NAMALWA (cell line): ENCODE measurements around the gene PCDHA8.
A peak's percentile ranks its signal among the peaks of the same experiment; 100 is the strongest.
"Not testable (repeated sequence)": the region's sequence is repeated elsewhere in the genome, so short reads cannot be mapped to it uniquely, and the experiment has no call there.

Experiments
- DNase-seq: peaks from one replicate; pipeline ENCODE4 v3.0.0-alpha.2; 2015; ENCODE audit warnings: low spot score

Gene PCDHA8, protein sequence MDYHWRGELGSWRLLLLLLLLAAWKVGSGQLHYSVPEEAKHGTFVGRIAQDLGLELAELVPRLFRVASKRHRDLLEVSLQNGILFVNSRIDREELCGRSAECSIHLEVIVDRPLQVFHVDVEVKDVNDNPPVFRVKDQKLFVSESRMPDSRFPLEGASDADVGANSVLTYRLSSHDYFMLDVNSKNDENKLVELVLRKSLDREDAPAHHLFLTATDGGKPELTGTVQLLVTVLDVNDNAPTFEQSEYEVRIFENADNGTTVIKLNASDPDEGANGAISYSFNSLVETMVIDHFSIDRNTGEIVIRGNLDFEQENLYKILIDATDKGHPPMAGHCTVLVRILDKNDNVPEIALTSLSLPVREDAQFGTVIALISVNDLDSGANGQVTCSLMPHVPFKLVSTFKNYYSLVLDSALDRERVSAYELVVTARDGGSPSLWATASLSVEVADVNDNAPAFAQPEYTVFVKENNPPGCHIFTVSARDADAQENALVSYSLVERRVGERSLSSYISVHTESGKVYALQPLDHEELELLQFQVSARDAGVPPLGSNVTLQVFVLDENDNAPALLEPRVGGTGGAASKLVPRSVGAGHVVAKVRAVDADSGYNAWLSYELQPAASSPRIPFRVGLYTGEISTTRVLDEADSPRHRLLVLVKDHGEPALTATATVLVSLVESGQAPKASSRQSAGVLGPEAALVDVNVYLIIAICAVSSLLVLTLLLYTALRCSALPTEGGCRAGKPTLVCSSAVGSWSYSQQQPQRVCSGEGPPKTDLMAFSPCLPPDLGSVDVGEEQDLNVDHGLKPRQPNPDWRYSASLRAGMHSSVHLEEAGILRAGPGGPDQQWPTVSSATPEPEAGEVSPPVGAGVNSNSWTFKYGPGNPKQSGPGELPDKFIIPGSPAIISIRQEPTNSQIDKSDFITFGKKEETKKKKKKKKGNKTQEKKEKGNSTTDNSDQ

DNA sequence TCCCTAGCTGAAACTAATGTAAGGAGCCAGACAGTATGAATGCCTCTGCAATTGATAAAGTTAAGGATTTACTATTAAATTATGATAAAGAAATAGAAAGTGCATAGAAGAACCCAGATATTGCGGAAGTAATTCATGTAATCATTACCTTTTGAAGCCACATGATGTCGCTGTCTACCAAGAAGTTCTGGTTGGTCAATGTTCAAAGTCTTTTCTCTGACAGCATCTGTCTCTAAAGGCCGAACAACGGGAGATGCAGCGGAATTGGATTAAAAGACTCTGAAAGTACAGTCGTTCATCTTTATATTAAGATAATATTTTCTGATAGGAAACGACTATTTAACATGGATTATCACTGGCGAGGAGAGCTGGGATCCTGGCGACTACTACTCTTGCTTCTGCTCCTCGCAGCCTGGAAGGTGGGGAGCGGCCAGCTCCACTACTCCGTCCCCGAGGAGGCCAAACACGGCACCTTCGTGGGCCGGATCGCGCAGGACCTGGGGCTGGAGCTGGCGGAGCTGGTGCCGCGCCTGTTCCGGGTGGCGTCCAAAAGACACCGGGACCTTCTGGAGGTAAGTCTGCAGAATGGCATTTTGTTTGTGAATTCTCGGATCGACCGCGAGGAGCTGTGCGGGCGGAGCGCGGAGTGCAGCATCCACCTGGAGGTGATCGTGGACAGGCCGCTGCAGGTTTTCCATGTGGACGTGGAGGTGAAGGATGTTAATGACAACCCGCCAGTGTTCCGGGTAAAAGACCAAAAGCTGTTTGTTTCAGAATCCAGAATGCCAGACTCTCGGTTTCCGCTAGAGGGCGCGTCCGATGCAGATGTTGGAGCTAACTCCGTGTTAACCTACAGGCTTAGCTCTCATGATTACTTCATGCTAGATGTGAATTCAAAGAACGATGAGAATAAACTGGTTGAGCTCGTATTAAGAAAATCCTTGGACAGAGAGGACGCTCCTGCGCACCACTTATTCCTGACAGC lies at the start of gene PCDHA8:
PCDHA8 (plus strand) TSS at position 210 of the 985 bp plus-strand sequence; CDS start at position 345, 135 bp downstream.
- peak; percentile 72 for DNase-seq

DNA sequence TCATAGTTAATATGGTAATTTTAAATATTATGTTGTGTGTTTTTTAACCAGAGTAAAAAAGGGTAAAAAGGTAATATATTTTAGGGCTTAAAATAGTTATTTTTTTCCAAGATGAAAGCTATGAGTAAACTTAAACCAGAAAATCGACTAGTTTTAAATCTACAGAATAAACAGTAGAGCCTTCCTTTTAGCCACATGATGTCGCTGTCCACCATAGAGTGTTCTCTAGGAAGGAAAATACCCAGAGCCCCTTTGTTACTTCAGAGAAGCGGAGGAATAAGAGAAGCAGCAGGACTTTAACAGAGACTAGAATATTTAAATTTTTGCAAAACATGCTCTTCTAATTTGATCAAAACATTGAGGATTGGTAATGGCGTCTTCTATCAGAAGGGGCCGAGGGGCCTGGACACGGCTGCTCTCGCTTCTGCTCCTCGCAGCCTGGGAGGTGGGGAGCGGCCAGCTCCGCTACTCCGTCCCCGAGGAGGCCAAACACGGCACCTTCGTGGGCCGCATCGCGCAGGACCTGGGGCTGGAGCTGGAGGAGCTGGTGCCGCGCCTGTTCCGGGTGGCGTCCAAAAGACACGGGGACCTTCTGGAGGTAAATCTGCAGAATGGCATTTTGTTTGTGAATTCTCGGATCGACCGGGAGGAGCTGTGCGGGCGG lies 46.3 kb upstream of the PCDHA8 start, which contains the start of gene PCDHA2:
PCDHA2 (plus strand) TSS at position 258 of the 664 bp plus-strand sequence.
- peak; percentile 11 for DNase-seq

GRCh38 chr5:140795259-140795641 lies 45.7 kb upstream of the PCDHA8 start:
- DNase-seq, result peak; percentile 4

GRCh38 chr5:140796072-140796717 lies 44.8 kb upstream of the PCDHA8 start:
- not testable (repeated sequence) for DNase-seq

DNA sequence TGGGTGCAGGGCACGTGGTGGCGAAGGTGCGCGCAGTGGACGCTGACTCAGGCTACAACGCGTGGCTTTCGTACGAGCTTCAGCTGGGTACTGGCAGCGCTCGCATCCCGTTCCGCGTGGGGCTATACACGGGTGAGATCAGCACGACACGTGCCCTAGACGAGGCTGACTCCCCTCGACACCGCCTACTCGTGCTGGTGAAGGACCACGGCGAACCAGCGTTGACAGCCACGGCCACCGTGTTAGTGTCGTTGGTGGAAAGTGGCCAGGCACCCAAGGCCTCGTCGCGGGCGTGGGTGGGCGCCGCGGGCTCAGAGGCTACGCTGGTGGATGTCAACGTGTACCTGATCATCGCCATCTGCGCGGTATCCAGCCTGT lies 44.3 kb upstream of the PCDHA8 start:
- no peak for DNase-seq

DNA sequence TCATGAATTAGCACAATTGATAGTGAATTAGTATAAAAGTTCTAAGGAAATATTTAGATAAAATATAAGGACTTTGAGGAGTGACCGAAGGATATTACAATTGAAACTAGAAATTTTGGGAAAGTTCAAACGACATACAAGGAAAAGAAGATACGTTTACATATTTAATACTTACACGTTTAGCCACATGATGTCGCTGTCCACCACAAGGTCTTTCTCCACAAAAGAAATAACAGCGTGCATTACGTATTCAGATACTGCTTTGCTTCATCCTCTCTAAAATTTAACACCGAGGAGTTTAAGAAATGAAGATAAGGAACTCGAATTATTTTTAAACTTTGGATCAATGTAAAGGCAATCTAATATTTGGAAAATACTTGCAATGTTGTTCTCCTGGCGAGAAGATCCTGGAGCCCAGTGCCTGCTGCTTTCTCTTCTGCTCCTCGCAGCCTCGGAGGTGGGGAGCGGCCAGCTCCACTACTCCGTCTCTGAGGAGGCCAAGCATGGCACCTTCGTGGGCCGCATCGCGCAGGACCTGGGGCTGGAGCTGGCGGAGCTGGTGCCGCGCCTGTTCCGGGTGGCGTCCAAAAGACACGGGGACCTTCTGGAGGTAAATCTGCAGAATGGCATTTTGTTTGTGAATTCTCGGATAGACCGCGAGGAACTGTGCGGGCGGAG lies 40.0 kb upstream of the PCDHA8 start, which contains the start of gene PCDHA3:
PCDHA3 (plus strand) TSS at position 242 of the 678 bp plus-strand sequence.
- DNase-seq, result peak; percentile 5

- DNase-seq, result no peak
Measured at GRCh38 chr5:140801494-140801841, 39.5 kb upstream of the PCDHA8 start.

- not testable (repeated sequence) for DNase-seq
Measured at GRCh38 chr5:140802381-140802780, 38.6 kb upstream of the PCDHA8 start.

DNA sequence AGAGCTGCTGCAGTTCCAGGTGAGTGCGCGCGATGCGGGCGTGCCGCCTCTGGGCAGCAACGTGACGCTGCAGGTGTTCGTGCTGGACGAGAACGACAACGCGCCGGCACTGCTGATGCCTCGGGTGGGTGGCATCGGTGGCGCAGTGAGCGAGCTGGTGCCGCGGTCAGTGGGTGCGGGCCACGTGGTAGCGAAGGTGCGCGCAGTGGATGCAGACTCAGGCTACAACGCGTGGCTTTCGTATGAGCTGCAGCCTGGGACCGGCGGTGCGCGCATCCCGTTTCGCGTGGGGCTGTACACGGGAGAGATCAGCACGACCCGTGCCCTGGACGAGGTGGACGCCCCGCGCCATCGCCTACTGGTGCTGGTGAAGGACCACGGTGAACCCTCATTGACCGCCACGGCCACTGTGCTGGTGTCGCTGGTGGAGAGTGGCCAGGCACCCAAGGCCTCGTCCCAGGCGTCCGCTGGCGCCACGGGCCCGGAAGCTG lies 38.2 kb upstream of the PCDHA8 start:
- no peak for DNase-seq

DNA sequence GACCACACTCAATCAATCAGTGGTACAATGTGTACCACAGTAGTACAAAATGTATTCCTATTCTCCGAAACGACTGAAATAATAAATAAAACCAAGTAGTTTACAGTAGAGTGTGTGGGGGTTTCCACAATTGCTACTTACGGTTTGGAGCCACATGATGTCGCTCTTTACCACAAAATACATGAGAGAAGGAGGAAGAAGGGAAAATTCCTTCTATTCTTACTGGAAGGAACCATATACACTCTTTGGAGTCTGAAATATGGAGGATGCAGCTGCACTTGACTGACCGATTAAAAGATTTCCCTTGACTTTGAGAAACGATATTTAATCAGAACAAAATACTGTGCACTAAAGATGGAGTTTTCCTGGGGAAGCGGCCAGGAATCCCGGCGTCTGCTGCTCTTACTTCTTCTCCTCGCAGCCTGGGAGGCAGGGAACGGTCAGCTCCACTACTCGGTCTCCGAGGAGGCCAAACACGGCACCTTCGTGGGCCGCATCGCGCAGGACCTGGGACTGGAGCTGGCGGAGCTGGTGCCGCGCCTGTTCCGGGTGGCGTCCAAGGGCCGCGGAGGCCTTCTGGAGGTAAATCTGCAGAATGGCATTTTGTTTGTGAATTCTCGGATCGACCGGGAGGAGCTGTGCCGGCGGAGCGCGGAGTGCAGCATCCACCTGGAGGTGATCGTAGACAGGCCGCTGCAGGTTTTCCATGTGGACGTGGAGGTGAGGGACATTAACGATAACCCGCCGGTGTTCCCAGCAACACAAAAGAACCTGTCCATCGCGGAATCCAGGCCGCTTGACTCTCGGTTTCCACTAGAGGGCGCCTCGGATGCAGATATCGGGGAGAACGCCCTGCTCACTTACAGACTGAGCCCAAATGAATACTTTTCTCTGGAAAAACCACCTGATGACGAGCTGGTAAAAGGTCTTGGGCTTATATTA lies 33.9 kb upstream of the PCDHA8 start, which contains the start of gene PCDHA4:
PCDHA4 (plus strand) TSS at position 235 of the 942 bp plus-strand sequence.
- DNase-seq, result peak; percentile 15

DNA sequence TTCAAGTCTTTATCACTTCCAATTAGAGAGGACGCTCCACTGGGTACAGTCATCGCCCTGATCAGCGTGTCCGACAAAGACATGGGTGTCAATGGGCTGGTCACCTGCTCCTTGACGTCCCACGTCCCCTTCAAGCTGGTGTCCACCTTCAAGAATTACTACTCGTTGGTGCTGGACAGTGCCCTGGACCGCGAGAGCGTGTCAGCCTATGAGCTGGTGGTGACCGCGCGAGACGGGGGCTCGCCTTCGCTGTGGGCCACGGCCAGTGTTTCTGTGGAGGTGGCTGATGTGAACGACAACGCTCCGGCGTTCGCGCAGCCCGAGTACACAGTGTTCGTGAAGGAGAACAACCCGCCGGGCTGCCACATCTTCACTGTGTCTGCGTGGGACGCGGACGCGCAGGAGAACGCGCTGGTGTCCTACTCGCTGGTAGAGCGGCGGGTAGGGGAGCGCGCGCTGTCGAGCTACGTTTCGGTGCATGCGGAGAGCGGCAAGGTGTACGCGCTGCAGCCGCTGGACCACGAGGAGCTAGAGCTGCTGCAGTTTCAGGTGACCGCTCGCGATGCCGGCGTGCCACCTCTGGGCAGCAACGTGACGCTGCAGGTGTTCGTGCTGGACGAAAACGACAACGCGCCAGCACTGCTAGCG lies 32.6 kb upstream of the PCDHA8 start:
- DNase-seq, result not testable (repeated sequence)

GRCh38 chr5:140808889-140809291 lies 32.1 kb upstream of the PCDHA8 start:
- DNase-seq, result no peak

GRCh38 chr5:140821375-140822280 lies 19.4 kb upstream of the PCDHA8 start, which contains the start of gene PCDHA5:
PCDHA5 (plus strand) TSS chr5:140821613.
- DNase-seq, result peak; percentile 47

- DNase-seq, result no peak
Measured at GRCh38 chr5:140822281-140822629, 18.7 kb upstream of the PCDHA8 start.

GRCh38 chr5:140822969-140823368 lies 18.0 kb upstream of the PCDHA8 start:
- not testable (repeated sequence) for DNase-seq

DNA sequence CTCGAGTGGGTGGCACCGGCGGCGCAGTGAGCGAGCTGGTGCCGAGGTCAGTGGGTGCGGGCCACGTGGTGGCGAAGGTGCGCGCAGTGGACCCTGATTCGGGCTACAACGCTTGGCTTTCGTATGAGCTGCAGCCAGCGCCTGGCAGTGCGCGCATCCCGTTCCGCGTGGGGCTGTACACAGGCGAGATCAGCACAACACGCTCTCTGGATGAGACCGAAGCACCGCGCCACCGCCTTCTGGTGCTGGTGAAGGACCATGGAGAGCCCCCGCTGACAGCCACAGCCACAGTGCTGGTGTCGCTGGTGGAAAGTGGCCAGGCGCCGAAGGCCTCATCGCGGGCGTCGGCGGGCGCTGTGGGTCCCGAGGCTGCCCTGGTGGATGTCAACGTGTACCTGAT lies 17.5 kb upstream of the PCDHA8 start:
- no peak for DNase-seq
